Measurements from ENCODE around the gene RGL1.

DNA sequence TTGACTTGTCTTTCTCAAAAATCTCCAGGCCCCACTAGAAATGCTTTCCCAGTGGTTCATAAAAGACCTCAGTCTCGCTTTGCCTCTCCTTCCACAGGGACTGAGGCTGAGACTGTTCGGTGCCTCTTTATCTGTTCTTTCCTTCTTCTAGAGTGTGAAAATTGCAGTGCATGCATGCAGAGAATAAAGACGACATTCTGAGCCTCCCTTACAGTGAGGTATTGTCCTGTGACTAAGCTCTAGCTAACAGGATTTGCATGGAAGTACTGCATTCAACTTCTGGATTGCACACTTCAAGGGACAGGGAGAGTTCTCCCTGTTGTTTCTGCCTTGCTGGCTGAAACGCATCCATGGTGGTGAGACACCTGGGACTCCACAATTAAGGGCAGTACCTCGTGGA, 163.5 kb downstream of the RGL1 start:
- TF ChIP-seq, protein P1, sequence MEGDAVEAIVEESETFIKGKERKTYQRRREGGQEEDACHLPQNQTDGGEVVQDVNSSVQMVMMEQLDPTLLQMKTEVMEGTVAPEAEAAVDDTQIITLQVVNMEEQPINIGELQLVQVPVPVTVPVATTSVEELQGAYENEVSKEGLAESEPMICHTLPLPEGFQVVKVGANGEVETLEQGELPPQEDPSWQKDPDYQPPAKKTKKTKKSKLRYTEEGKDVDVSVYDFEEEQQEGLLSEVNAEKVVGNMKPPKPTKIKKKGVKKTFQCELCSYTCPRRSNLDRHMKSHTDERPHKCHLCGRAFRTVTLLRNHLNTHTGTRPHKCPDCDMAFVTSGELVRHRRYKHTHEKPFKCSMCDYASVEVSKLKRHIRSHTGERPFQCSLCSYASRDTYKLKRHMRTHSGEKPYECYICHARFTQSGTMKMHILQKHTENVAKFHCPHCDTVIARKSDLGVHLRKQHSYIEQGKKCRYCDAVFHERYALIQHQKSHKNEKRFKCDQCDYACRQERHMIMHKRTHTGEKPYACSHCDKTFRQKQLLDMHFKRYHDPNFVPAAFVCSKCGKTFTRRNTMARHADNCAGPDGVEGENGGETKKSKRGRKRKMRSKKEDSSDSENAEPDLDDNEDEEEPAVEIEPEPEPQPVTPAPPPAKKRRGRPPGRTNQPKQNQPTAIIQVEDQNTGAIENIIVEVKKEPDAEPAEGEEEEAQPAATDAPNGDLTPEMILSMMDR (IDR thresholded peaks at IDR 0.05): no peak
- TF ChIP-seq POLR2A (IDR thresholded peaks at IDR 0.05): no peak

Measured in tibial nerve (tissue), 3 donors.